ENCODE data around the gene LIMS4.
"Not testable (repeated sequence)": the region's sequence is repeated elsewhere in the genome, so short reads cannot be mapped to it uniquely, and the experiment has no call there.

DNA sequence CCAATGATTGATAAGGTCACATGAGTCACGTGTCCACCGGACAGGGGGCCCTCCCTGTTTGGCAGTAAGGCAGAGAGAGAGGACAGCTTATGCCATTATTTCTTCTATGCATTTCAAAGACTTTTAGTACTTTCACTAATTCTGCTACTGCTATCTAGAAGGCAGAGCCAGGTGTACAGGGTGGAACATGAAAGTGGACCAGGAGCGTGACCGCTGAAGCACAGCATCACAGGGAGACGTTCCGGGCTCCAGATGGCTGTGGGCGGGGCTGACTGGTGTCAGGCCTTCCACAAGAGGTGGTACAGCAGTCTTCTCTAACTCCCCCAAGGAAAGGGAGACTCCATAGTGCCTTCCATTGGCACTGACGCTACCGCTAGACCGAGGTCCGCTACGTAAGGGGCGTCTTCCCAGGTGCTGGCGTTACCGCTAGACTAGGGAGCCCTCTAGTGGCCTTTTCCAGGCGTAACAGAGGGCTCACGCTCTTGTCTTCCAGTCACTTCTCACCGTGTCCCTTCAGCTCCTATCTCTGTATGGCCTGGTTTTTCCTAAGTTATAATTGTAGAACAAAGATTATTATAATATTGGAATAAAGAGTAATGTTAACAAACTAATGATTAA, 71.5 kb downstream of the LIMS4 start:
- TF ChIP-seq, protein P1, sequence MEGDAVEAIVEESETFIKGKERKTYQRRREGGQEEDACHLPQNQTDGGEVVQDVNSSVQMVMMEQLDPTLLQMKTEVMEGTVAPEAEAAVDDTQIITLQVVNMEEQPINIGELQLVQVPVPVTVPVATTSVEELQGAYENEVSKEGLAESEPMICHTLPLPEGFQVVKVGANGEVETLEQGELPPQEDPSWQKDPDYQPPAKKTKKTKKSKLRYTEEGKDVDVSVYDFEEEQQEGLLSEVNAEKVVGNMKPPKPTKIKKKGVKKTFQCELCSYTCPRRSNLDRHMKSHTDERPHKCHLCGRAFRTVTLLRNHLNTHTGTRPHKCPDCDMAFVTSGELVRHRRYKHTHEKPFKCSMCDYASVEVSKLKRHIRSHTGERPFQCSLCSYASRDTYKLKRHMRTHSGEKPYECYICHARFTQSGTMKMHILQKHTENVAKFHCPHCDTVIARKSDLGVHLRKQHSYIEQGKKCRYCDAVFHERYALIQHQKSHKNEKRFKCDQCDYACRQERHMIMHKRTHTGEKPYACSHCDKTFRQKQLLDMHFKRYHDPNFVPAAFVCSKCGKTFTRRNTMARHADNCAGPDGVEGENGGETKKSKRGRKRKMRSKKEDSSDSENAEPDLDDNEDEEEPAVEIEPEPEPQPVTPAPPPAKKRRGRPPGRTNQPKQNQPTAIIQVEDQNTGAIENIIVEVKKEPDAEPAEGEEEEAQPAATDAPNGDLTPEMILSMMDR (IDR thresholded peaks at IDR 0.05; ENCODE audit: insufficient read depth, low read depth, low read length): not testable (repeated sequence)
- not testable (repeated sequence) for TF ChIP-seq EZH2 (IDR thresholded peaks at IDR 0.05; ENCODE audit: insufficient read depth, low read length)

All from astrocyte (in vitro differentiated cells and primary cell).